ENCODE measurements around the gene TMEM270. TPM values are rescaled to one million over a fixed set of nuclear protein-coding genes. Genes with fewer than 3 reads are reported as not detected.

Gene TMEM270
- polyA plus RNA-seq, 1 experiment: not detected

DNA sequence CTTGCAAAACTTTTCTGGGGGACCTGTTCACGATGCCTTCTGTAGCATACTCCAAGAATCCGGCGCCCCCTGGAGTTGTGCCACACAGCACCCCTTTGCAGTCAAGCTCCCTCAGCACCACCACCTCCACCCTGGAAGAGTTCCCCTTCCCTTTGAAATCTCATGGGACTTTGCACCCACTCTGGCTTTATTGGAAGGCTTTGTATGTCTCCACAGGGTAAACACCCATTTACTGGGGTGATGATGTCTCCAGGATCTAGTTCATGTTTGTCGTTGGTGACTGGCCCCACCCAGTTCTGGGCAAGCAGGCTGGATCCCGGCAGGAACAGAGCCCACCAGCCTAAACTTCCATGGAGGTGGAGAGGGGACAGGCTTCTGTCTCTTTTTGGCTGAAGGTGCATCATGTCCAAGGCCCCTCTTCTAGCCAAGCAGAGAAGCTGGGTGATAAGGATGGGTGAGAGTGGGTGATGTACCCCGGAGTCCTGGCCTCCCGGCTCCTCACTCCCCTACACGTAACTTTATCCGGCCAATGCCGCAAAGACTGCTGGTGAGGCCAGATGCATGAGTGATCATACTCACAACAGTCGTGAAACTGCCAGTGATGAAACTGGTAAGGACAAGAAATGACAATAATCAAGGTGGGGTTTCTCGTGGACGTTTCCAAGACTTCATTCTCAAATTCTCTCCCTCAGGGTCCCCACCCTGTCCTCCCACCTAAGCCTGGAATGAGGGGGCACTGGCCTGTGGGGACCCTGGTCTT is 30.9 kb upstream of the TMEM270 start:
- Histone ChIP-seq H3K27ac (ENCODE audit: low read depth, low read length) (no peak overlapping the region), H3K9me3 (ENCODE audit: control insufficient read depth, insufficient read depth, low read length) (peaks cover 5% of the 10 kb centered on the region; the same call in 1 of the 2 replicates), H3K4me3 (ENCODE audit: low read depth, low read length) (no peak overlapping the region), H3K27me3 (ENCODE audit: control insufficient read depth, insufficient read depth, low read length) (no peaks in the 10 kb centered on the region)
- CTCF ChIA-PET: interaction anchor here (0.9 kb wide), 1 partner anchor 25 kb away, joined by 3 read pairs; no protein-coding TSS in a partner anchor
- TF ChIP-seq, protein P1, sequence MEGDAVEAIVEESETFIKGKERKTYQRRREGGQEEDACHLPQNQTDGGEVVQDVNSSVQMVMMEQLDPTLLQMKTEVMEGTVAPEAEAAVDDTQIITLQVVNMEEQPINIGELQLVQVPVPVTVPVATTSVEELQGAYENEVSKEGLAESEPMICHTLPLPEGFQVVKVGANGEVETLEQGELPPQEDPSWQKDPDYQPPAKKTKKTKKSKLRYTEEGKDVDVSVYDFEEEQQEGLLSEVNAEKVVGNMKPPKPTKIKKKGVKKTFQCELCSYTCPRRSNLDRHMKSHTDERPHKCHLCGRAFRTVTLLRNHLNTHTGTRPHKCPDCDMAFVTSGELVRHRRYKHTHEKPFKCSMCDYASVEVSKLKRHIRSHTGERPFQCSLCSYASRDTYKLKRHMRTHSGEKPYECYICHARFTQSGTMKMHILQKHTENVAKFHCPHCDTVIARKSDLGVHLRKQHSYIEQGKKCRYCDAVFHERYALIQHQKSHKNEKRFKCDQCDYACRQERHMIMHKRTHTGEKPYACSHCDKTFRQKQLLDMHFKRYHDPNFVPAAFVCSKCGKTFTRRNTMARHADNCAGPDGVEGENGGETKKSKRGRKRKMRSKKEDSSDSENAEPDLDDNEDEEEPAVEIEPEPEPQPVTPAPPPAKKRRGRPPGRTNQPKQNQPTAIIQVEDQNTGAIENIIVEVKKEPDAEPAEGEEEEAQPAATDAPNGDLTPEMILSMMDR (IDR thresholded peaks at IDR 0.05; ENCODE audit: low read depth, low read length): no peak
- POLR2A ChIA-PET: interaction anchor here (0.9 kb wide), 1 partner anchor 21 kb away, joined by 3 read pairs; no protein-coding TSS in a partner anchor
- no peak for DNase-seq (ENCODE audit: low read depth, low spot score)

DNA sequence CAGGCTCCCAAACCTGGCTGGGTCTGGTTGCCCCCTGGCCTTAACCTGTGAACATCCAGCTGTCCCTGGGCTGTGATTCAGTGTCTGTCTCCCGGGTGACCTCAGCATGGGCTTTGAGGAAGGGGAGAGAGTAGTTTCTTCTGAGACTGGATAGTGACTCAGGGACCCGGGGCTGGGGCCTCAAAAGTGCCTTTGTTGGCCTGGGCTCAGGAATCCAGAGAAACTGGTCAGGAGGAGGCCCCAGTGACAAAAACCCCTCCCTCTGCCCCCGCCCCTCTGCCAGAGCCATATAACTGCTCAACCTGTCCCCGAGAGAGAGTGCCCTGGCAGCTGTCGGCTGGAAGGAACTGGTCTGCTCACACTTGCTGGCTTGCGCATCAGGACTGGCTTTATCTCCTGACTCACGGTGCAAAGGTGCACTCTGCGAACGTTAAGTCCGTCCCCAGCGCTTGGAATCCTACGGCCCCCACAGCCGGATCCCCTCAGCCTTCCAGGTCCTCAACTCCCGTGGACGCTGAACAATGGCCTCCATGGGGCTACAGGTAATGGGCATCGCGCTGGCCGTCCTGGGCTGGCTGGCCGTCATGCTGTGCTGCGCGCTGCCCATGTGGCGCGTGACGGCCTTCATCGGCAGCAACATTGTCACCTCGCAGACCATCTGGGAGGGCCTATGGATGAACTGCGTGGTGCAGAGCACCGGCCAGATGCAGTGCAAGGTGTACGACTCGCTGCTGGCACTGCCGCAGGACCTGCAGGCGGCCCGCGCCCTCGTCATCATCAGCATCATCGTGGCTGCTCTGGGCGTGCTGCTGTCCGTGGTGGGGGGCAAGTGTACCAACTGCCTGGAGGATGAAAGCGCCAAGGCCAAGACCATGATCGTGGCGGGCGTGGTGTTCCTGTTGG is 30.0 kb upstream of the TMEM270 start, which contains the start of gene CLDN4:
Gene CLDN4 (plus strand): TSS at position 316 of the 903 bp plus-strand sequence. CDS start 206 bp downstream, at position 522.
- ChIA-PET POLR2A (no interaction called here), CTCF (no interaction called here)
- Histone ChIP-seq H3K4me3 (ENCODE audit: low read depth, low read length) (no peak within 1 kb of the TSS), H3K9me3 (ENCODE audit: control insufficient read depth, insufficient read depth, low read length) (peaks cover 5% of the 10 kb centered on the region; the same call in 1 of the 2 replicates), H3K27ac (ENCODE audit: low read depth, low read length) (no peak within 1 kb of the TSS), H3K27me3 (ENCODE audit: control insufficient read depth, insufficient read depth, low read length) (no peaks in the 10 kb centered on the region)
- TF ChIP-seq, protein P1 (IDR thresholded peaks at IDR 0.05; ENCODE audit: low read depth, low read length): no peak
- no peak for DNase-seq (ENCODE audit: low read depth, low spot score)

- Histone ChIP-seq H3K9me3 (ENCODE audit: control insufficient read depth, insufficient read depth, low read length) (peaks cover 5% of the 10 kb centered on the region; the same call in 1 of the 2 replicates), H3K27ac (ENCODE audit: low read depth, low read length) (no peak overlapping the region), H3K27me3 (ENCODE audit: control insufficient read depth, insufficient read depth, low read length) (no peaks in the 10 kb centered on the region), H3K4me3 (ENCODE audit: low read depth, low read length) (no peak overlapping the region)
- POLR2A ChIA-PET: no interaction called here
- TF ChIP-seq, protein P1 (IDR thresholded peaks at IDR 0.05; ENCODE audit: low read depth, low read length): no peak
- CTCF ChIA-PET: no interaction called here
- DNase-seq (ENCODE audit: low read depth, low spot score): no peak
Measured at GRCh38 chr7:73831584-73831833, 29.4 kb upstream of the TMEM270 start.

GRCh38 chr7:73831834-73832651 is 28.9 kb upstream of the TMEM270 start:
- DNase-seq (ENCODE audit: low read depth, low spot score): no peak
- ChIA-PET POLR2A (interaction anchor here (0.9 to 1.5 kb wide), 2 partner anchors 10 kb away, joined by 3 to 5 read pairs; partner anchors contain the start of gene METTL27), CTCF (interaction anchor here (0.7 to 1.1 kb wide), 2 partner anchors 20 to 195 kb away, joined by 3 to 4 read pairs; no protein-coding TSS in a partner anchor)
- Histone ChIP-seq H3K4me3 (ENCODE audit: low read depth, low read length) (no peak overlapping the region), H3K27ac (ENCODE audit: low read depth, low read length) (peak overlapping the region; percentile 11), H3K27me3 (ENCODE audit: control insufficient read depth, insufficient read depth, low read length) (no peaks in the 10 kb centered on the region), H3K9me3 (ENCODE audit: control insufficient read depth, insufficient read depth, low read length) (peaks cover 5% of the 10 kb centered on the region; the same call in 1 of the 2 replicates)
- TF ChIP-seq, protein P1 (IDR thresholded peaks at IDR 0.05; ENCODE audit: low read depth, low read length): no peak
